Loucy (cell line): ENCODE measurements around the gene NMU.

ENCODE experiments used
- CTCF ChIP-seq: fragments of 200-600 bp; sonication (generic); conservative IDR thresholded peaks from 2 replicates; pipeline ENCODE4 v1.5.1; 2014; ENCODE audit warnings: mild to moderate bottlenecking, antibody characterized with exemption, low read length
- EZH2phosphoT487 ChIP-seq: fragments of 200-600 bp; IDR thresholded peaks from 2 replicates; pipeline ENCODE4 v1.6.1; 2018; ENCODE audit warnings: antibody characterized with exemption, mild to moderate bottlenecking, moderate library complexity, borderline replicate concordance

- no peak for TF ChIP-seq CTCF
- TF ChIP-seq EZH2phosphoT487: no peak
Measured at GRCh38 chr4:55610381-55610780, 25.7 kb downstream of the NMU start.
